ENCODE results near the gene MRC1.
"Not testable (repeated sequence)": the region's sequence is repeated elsewhere in the genome, so short reads cannot be mapped to it uniquely, and the experiment has no call there.

MRC1 gene

GRCh38 chr10:17914169-17915045 lies 105.3 kb downstream of the MRC1 start:
- Mint-ChIP-seq H3K27me3 (ENCODE audit: low read depth) (no peaks in the 10 kb centered on the region), H3K4me3 (no peak overlapping the region), H3K4me1 (ENCODE audit: low read depth) (no peaks in the 10 kb centered on the region), H3K36me3 (ENCODE audit: low read depth) (no peaks in the 10 kb centered on the region), H3K27ac (no peak overlapping the region), H3K9me3 (no peaks in the 10 kb centered on the region)
- DNase-seq (ENCODE audit: low spot score) = no peak

GRCh38 chr10:17915181-17915580 lies 106.0 kb downstream of the MRC1 start:
- Mint-ChIP-seq H3K9me3 (peaks cover 4% of the 10 kb centered on the region), H3K4me1 (ENCODE audit: low read depth) (no peaks in the 10 kb centered on the region), H3K27ac (no peak overlapping the region), H3K36me3 (ENCODE audit: low read depth) (no peaks in the 10 kb centered on the region), H3K27me3 (ENCODE audit: low read depth) (no peaks in the 10 kb centered on the region), H3K4me3 (no peak overlapping the region)
- no peak for DNase-seq (ENCODE audit: low spot score)

GRCh38 chr10:17918187-17918903 lies 109.2 kb downstream of the MRC1 start:
- H3K4me3 Mint-ChIP-seq = no peak overlapping the region
- no peaks in the 10 kb centered on the region for H3K36me3 Mint-ChIP-seq (ENCODE audit: low read depth)
- no peak for DNase-seq (ENCODE audit: low spot score)
- no peaks in the 10 kb centered on the region for H3K27me3 Mint-ChIP-seq (ENCODE audit: low read depth)
- no peaks in the 10 kb centered on the region for H3K4me1 Mint-ChIP-seq (ENCODE audit: low read depth)
- H3K9me3 Mint-ChIP-seq = peaks cover 8% of the 10 kb centered on the region
- no peak overlapping the region for H3K27ac Mint-ChIP-seq

- no peaks in the 10 kb centered on the region for H3K27me3 Mint-ChIP-seq (ENCODE audit: low read depth)
Observed at GRCh38 chr10:17921378-17921777, 112.2 kb downstream of the MRC1 start.

GRCh38 chr10:17923728-17924127 lies 114.6 kb downstream of the MRC1 start:
- H3K4me3 Mint-ChIP-seq = no peak overlapping the region
- no peaks in the 10 kb centered on the region for H3K27me3 Mint-ChIP-seq (ENCODE audit: low read depth)
- H3K27ac Mint-ChIP-seq = no peak overlapping the region
- H3K4me1 Mint-ChIP-seq (ENCODE audit: low read depth) = no peaks in the 10 kb centered on the region
- no peak for DNase-seq (ENCODE audit: low spot score)
- peaks cover 8% of the 10 kb centered on the region for H3K9me3 Mint-ChIP-seq
- no peaks in the 10 kb centered on the region for H3K36me3 Mint-ChIP-seq (ENCODE audit: low read depth)

More at GRCh38 chr10:17921378-17921777, 112.2 kb downstream of the MRC1 start:
- Mint-ChIP-seq H3K4me3 (no peak overlapping the region), H3K4me1 (ENCODE audit: low read depth) (no peaks in the 10 kb centered on the region), H3K36me3 (ENCODE audit: low read depth) (no peaks in the 10 kb centered on the region), H3K9me3 (peaks cover 8% of the 10 kb centered on the region), H3K27ac (no peak overlapping the region)
- no peak for DNase-seq (ENCODE audit: low spot score)

- Mint-ChIP-seq H3K36me3 (ENCODE audit: low read depth) (no peaks in the 10 kb centered on the region), H3K27ac (no peak overlapping the region), H3K9me3 (no peaks in the 10 kb centered on the region), H3K4me3 (no peak overlapping the region), H3K4me1 (ENCODE audit: low read depth) (no peaks in the 10 kb centered on the region), H3K27me3 (ENCODE audit: low read depth) (no peaks in the 10 kb centered on the region)
- no peak for DNase-seq (ENCODE audit: low spot score)
Observed at GRCh38 chr10:17943033-17943745, 134.0 kb downstream of the MRC1 start.

GRCh38 chr10:17950269-17950668 lies 141.1 kb downstream of the MRC1 start:
- H3K27ac Mint-ChIP-seq; H3K4me1 Mint-ChIP-seq (ENCODE audit: low read depth); H3K36me3 Mint-ChIP-seq (ENCODE audit: low read depth); DNase-seq (ENCODE audit: low spot score); H3K27me3 Mint-ChIP-seq (ENCODE audit: low read depth); H3K9me3 Mint-ChIP-seq; H3K4me3 Mint-ChIP-seq: not testable (repeated sequence)

- H3K4me1 Mint-ChIP-seq (ENCODE audit: low read depth) = no peaks in the 10 kb centered on the region
- no peaks in the 10 kb centered on the region for H3K36me3 Mint-ChIP-seq (ENCODE audit: low read depth)
- H3K4me3 Mint-ChIP-seq = no peak overlapping the region
- no peaks in the 10 kb centered on the region for H3K27me3 Mint-ChIP-seq (ENCODE audit: low read depth)
- H3K27ac Mint-ChIP-seq = no peak overlapping the region
- peaks cover 5% of the 10 kb centered on the region for H3K9me3 Mint-ChIP-seq
- DNase-seq (ENCODE audit: low spot score) = no peak
Observed at GRCh38 chr10:17950726-17951125, 141.6 kb downstream of the MRC1 start.

GRCh38 chr10:17951868-17952371 lies 142.8 kb downstream of the MRC1 start, which contains the start of gene SLC39A12:
Gene SLC39A12 (plus strand): TSS chr10:17951918. CDS start chr10:17953277, 1,359 bp downstream.
- Mint-ChIP-seq H3K4me1 (ENCODE audit: low read depth) (no peaks in the 10 kb centered on the region), H3K4me3 (no peak within 1 kb of the TSS), H3K27ac (no peak within 1 kb of the TSS), H3K27me3 (ENCODE audit: low read depth) (no peaks in the 10 kb centered on the region), H3K36me3 (ENCODE audit: low read depth) (no peaks in the 10 kb centered on the region), H3K9me3 (peaks cover 5% of the 10 kb centered on the region)
- DNase-seq (ENCODE audit: low spot score) = no peak

GRCh38 chr10:17954372-17954771 lies 145.2 kb downstream of the MRC1 start:
- H3K4me3 Mint-ChIP-seq; H3K27ac Mint-ChIP-seq; H3K27me3 Mint-ChIP-seq (ENCODE audit: low read depth); DNase-seq (ENCODE audit: low spot score); H3K4me1 Mint-ChIP-seq (ENCODE audit: low read depth); H3K9me3 Mint-ChIP-seq; H3K36me3 Mint-ChIP-seq (ENCODE audit: low read depth): not testable (repeated sequence)

GRCh38 chr10:17954861-17955260 lies 145.7 kb downstream of the MRC1 start:
- Mint-ChIP-seq H3K27ac (no peak overlapping the region), H3K9me3 (peaks cover 5% of the 10 kb centered on the region), H3K4me3 (no peak overlapping the region), H3K4me1 (ENCODE audit: low read depth) (no peaks in the 10 kb centered on the region), H3K27me3 (ENCODE audit: low read depth) (no peaks in the 10 kb centered on the region), H3K36me3 (ENCODE audit: low read depth) (no peaks in the 10 kb centered on the region)
- DNase-seq (ENCODE audit: low spot score) = no peak

- H3K4me3 Mint-ChIP-seq = no peak overlapping the region
- no peak overlapping the region for H3K27ac Mint-ChIP-seq
- DNase-seq (ENCODE audit: low spot score) = no peak
- H3K4me1 Mint-ChIP-seq (ENCODE audit: low read depth) = no peaks in the 10 kb centered on the region
- peaks cover 2% of the 10 kb centered on the region for H3K9me3 Mint-ChIP-seq
- no peaks in the 10 kb centered on the region for H3K27me3 Mint-ChIP-seq (ENCODE audit: low read depth)
- no peaks in the 10 kb centered on the region for H3K36me3 Mint-ChIP-seq (ENCODE audit: low read depth)
Observed at GRCh38 chr10:17958049-17958448, 148.9 kb downstream of the MRC1 start.

- no peaks in the 10 kb centered on the region for H3K4me1 Mint-ChIP-seq (ENCODE audit: low read depth)
- H3K9me3 Mint-ChIP-seq = peaks cover 2% of the 10 kb centered on the region
- no peaks in the 10 kb centered on the region for H3K27me3 Mint-ChIP-seq (ENCODE audit: low read depth)
- H3K4me3 Mint-ChIP-seq = no peak overlapping the region
- no peak overlapping the region for H3K27ac Mint-ChIP-seq
- no peak for DNase-seq (ENCODE audit: low spot score)
- H3K36me3 Mint-ChIP-seq (ENCODE audit: low read depth) = no peaks in the 10 kb centered on the region
Observed at GRCh38 chr10:17959870-17960269, 150.7 kb downstream of the MRC1 start.
